SK-MEL-5 (cell line): ENCODE data around the gene PNMA1. TPM values are rescaled to one million over a fixed set of nuclear protein-coding genes. Genes with fewer than 3 reads are reported as not detected.

Source experiments
- DNase-seq: peaks from one replicate; pipeline ENCODE4 v3.0.0-alpha.2; 2016; ENCODE audit warnings: low read depth, low spot score
- in situ Hi-C: cut with HindIII; loops from 2 replicates; pipeline ENCODE4 v1.10.0; 2016; ENCODE audit warnings: low sequenced_read_pairs, high pct_unique_total_duplicates, low pct_unique_long_range_greater_than_20kb
- total RNA-seq: library from RNA; depleted of rRNA; stranded (reverse); fragments of >200 nt; shearing (Covaris generic); gene quantifications from 2 replicates; pipeline ENCODE4 v1.2.3, GENCODE V29; 2014

Gene PNMA1
- total RNA-seq, 1 experiment from 2014 or later: 5.3 TPM

DNA sequence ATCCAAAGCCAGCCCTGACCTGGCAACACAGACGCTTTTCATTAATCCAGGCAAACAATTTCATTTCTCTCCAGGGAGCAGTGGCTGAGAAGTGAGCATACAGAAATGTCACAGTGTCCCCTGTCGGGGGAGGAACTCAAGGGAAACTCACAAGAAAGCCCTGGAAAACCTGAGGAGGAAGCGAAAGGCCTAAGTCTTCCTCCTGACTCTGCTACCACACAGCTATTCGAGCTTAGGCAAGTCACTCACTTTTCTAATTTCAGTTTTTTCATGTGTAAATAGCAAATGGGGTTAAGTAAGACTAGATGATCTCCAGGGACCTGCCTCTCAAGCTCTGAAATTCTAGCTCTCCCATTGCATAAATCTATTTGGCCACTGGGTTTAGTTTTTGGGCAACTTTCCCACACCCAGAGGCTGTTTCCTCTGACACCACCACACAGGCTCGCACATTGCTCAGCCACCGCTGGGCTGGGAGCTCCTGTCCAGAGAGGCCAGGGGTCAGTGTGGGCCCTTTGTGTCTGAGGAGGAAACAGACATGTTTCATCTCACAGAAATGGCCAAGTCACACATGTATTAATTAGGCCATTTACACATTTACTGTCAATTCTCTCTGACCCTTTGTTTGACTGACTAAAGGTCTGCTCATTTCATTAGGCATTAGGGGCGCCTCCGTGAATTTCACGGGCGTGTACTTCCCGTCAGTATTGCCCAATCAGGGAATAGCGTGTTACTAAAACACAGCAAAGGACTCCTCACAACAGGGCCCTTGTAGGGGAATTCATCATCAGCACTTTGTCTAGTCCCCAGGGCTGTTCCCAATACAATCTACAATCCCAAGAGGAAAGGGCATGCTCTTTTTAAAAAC is 9.8 kb upstream of the PNMA1 start:
- DNase-seq: peak; percentile 95
- in situ Hi-C loops: no loop called here

DNA sequence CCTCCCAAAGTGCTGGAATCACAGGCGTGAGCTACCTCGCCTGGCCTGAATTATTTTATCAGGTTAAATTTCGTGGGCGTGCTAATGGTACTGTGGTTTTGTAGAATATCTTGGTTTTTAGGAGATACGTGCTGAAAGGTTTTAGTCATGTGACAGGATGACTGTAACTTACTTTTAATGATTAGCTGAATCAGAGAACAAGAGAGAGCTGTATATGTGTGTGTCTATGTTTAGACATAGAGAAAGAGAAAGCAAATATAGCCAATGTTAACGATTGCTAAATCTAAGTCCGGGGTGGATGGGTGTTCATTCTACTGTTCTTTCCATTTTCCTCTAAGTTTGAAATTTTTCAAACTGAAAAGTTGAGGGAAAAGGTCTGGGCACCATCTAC is 9.2 kb upstream of the PNMA1 start:
- in situ Hi-C loops: no loop called here
- DNase-seq: no peak

DNA sequence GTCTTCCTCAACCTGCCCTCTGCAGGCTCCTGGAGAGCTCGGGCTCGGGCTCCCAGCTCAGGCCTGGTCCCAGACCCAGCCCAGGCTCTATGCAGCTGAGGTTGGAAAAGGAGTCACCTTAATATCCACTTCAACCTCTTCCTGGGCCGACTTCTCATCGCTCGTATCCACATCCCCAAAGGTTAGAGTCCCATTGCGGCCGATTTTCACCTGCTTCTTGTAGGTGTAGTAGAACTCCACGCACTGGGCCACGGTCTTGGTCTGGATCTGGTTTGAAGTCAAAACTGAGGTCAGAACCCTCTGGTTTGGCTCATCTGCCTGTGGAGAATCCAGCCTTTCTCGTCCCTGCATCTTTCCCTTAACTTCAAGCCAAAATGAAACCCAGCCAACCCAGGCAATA is 8.4 kb upstream of the PNMA1 start:
- in situ Hi-C loops: no loop called here
- DNase-seq: no peak

DNA sequence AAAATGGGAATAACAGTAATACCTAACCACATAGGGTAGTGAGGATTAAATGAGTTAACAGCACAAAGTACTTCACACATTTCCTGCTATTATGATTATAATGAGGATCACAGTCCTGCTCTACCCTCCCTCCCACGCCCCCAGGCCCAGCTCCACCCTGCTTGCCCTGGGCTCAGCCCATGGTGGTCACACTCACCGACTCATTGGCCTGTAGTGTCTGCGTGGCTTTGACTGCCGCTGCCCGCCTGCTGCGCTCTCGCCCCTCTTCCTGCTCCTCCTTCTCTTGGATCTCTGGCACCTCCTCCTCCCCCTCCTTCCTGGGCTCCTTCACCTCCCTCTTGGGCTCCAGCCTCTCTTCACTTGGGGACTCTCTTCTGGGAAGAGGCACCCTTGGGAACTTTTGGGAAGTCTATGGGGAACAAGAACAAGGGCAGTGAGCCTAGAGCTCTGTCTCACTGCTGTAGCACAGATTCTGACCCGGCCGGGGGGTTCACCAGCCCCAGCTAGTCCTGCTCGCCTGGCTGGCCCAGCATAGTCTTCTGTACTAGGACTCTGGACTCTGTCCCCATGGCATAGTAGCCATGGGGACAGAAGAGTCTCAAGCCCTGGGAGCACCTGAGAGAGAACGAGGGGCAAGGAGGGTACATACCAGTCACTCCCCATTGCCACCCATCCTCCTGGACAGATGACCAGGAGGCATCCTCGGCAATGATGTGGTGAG is 7.1 kb upstream of the PNMA1 start:
- no peak for DNase-seq
- in situ Hi-C loops: no loop called here

DNA sequence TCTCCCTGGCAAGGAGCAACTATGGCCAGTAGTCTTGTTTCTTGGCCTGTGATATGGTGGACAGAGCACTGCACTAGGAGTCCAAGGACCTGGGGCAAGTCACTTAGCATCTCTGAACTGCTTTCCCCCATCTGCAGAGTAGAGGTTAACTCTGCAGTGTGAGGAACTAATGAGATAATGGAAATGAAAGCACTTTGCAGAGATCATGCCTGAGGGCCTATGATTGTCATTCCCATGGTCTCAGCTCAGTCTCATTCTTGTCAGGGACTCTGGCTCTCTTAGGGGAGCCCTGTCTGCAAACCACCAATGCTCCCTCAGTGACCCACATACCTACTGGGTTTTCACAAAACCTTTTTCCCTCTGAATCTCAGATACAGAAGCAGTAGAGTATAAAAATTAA is 6.5 kb upstream of the PNMA1 start:
- DNase-seq: no peak
- in situ Hi-C loops: no loop called here

DNA sequence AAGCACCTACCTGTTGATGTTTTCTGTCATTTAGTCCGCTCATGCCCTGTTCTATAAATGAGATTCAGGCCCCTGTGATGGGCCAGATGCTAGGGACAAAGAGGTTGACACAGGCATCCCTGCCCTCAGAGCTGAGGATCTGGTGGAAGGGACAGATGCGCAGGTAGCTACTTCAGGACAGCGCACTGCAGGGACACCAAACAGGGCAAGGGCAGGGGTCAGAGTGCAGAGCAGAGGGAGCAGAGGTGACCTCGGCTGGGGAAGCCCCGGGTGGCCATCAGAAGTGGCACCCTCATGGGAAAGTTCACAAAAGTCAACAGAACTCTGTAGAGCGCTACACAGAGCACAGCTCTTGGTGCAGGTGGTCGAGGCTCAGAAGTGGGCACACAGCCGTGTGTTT is 5.6 kb upstream of the PNMA1 start:
- no peak for DNase-seq
- in situ Hi-C loops: no loop called here

DNA sequence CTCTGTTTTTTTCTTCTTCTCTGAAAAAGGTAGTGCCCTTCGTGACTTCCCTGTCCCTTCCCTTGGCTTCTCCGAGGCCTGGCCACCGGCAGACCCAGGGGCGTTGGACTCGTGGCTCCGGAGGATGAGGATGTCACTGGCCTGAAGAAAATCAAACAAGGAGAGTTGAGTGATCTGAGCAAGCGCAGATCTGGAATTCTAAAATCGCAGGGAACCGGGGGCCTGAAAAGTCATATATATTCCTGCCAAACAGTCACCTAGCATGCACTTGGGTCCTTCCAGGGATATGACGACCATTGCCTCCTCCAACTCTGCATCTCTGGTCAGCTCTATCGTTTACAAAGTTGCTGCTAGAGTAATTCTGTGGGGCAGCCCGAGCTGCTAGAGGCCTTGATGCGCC is 5.2 kb upstream of the PNMA1 start:
- in situ Hi-C loops: no loop called here
- no peak for DNase-seq

DNA sequence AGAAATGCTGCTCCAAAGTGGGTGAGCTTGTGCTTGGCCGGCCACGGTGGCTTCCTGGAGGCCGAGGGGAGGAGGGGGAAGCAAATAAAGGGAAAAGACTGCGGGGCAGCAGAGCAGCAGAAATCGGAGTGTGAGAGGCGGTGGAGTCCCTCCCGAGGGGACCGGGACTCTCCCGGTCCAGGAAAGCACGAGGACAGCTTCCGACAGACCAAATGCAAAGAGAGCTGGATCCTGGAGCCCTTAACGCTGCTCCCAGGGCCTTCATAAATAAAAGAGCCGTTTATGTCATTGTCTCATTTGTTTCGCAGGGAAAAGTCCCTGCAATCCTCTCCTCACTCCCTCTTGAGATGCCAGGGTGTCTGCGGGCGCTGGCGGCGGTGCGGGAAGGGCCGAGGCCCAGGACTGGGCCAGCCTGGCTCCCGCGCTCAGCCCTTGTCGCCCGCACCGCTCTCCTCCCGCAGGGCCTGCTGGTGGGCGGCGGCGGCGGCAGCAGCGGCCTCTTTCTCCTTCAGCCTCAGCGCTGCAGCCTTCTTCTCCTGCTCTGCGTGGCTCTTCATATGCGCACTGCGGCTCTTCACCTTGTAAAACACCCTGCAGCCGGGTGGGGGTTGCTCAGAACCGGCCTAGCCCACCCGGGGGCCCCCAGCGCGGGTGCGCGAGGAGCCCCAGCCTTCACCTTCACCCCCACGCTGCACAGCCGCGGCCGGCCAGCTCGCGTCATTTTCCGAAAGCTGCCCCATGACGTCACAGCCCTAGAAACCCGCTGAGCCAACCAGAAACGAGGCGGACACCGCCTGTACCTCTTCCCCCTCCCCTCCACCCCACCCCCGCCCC is 4.5 kb upstream of the PNMA1 start:
- no peak for DNase-seq
- in situ Hi-C loops: no loop called here

DNA sequence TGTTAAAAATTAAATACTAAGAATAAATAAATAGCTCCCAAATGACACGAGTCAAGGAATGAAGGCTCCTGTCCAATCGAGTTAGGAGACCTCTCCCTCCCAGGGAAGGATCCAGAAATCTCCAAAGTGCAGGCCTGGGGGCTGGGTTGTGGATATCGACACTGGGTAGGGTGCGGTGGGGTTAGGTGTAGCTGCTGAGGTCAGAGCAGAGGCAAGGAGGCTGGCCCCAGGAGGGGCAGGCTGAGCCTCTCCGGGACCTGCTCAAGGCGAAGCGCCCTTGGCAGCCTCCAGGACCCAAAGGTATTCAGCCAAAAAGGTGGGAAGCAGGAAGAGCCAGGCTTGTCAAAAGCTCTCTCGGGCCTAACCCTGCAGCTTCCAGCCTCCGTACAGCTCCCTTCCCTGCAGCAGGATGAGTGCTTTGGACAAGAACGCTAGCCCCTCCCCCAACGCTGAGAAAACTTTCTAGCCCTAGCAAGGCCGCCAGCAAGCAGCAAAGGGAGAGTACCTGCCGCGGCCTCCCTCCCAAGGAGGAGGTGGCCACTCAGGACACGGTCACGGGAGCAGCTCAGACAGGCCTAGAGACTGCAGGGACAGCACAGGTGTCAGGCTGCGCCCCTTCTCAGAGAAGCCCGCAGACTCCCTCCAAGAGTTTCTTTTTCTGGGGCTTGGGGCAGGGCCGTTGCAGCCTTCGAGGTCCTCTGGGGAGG is 3.7 kb upstream of the PNMA1 start:
- DNase-seq: no peak
- in situ Hi-C loops: no loop called here

DNA sequence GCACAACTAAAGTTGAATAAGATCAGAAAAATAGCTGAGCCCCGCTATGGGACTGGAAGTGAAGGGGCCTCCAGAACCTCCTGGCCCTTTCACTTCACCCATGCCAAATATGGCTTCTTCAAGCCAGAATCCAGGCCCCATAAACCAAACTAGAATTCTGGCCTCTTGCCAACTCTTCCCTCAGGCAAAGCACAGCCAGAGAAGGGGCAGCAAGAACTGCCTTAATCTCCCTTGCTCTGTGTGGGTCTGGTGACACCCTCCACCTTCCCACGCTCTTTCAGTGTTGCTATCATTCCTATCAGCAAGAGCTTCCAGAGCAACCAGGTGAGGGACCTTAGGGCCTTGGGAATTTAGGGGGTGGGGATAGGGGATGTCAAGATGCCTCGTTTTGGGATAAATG is 3.1 kb upstream of the PNMA1 start:
- no peak for DNase-seq
- in situ Hi-C loops: no loop called here

DNA sequence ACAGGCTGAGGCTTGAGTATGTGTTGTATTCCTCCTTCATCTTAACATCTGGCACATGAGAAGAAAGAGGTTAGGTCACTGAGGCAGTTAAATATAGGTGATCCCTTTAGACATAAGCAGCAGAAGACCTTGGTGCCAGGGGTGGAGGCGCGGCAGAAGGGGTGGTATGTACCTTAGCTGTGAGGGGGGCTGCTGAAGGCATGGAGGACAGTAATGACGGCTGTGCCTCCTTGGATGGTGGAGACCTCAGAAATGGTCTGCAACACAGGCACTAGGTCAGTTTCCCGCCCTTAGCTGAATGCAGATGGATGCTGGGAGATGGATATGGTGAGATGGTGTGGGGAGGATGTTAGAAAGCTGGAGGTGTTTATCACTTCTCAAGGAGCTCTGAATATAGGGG is 1.5 kb upstream of the PNMA1 start:
- in situ Hi-C loops: no loop called here

DNA sequence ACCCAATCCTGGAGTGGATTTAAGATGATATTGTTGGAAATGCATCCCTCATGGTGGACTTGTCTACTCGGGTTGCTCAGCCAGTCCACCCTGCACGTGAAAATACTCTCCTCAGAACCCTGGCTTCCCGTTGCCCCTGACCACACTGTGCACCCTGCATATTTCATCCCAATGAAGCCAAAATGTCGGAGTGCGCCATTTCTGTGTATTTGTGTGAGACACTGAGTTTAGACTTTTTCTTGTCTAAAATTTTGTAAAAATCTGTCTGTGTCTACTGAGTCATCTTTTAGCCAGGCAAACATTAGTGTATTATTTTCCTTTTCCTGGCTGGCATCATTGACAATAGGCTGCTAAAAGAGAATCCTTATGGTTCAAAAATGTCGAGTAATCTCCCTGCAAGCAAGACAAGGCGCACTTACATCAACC is 485 bp upstream of the PNMA1 start:
- DNase-seq: no peak
- in situ Hi-C loops: no loop called here

More for the DNA sequence above, 1.5 kb upstream of the PNMA1 start:
- DNase-seq: no peak

DNA sequence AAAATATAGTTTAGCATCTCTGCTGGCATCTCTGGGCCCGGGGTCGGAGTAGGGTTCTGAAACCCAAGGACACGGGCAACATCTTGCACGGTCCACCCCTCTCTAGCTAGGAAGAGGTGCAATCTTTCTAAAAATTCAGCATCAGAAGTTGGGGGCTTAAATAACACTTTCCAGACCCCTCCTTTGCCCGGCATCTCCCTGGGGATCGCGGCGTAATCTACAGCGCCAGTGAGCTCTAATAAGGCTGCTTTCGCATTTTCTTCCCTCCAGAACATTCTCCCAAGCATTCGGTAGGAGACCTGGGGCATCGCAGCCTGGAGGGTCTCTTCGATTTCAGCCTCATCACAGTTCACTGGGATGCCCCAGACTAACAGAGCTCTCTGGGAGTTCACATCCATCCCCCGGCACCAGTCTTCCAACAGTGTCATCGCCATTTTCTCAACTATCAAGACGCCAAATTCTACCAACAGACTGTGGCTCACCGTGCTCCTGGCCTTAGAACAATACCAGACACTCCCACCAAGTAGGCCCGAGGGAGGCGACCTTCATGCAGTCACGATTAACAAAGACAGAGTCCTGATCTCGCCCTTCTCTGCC is 880 bp downstream of the PNMA1 start:
- in situ Hi-C loops: no loop called here
- DNase-seq: no peak

DNA sequence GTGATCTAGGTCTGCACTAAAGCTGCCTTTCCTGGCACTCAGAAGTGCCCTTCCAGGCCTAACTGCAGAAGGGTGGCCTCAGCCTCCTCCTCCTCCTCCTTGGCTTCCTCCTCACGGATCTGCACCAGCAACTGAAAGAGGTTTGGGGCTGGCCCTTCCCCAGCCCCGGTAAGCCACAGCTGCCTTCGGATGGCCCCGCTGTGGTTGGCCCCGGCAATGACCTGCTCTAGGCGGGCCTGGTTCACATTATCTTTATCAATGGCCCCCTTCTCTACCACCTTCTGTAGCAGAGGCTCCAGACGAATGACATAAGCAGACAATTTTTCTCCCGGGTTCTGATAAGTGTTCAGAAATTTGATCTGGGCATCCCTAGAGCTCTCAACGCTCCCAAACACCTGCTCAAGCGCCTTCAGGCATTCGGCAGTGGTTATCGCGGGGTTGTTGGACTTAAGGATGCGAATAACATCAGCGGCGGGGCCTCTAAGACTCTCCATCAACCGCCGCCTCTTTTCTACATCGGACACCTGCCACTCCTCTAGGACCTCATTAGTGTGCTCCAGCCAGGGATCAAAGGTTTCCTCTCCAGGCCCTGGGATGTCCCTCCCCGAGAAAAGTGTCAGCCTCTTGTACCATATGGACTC is 1.5 kb downstream of the PNMA1 start:
- DNase-seq: no peak
- in situ Hi-C loops: no loop called here

DNA sequence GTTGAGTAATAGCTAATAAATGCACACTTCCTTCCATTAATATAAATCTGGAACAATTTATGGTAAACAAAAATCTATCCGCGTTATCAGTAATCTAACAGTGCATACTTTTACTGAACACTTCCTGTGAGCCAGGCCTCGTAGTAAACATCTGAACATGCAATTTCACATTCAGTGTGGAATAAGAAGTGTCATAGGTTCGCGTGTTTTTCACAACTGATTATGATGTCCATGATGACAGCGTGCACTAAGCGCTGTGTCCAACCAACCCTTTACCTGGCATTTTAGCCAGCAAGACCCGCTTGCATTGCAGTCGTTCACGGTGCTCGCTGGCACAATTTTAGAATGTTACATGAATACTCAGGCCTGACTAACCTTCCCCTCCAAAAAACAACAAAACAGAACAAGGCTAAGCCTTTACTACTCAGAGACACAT is 2.1 kb downstream of the PNMA1 start:
- no peak for DNase-seq
- in situ Hi-C loops: no loop called here

DNA sequence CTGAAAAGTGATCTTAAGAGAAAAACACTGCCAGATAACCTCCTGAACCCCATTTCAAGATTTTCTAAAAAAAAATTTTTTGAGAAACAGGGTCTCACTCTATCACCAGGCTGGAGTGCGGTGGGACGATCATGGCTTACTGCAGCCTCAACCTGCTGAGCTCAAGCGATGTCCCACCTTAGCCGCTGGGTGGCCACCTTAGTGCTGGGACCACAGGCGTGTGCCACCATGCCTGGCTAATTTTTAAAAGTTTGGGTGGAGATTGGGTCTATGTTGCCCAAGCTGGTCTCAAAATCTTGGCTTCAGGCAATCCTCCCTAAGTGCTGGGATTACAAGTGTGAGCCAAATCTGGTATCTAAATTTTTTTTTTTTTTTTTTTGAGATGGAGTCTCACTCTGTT is 3.4 kb downstream of the PNMA1 start:
- no peak for DNase-seq
- in situ Hi-C loops: no loop called here

DNA sequence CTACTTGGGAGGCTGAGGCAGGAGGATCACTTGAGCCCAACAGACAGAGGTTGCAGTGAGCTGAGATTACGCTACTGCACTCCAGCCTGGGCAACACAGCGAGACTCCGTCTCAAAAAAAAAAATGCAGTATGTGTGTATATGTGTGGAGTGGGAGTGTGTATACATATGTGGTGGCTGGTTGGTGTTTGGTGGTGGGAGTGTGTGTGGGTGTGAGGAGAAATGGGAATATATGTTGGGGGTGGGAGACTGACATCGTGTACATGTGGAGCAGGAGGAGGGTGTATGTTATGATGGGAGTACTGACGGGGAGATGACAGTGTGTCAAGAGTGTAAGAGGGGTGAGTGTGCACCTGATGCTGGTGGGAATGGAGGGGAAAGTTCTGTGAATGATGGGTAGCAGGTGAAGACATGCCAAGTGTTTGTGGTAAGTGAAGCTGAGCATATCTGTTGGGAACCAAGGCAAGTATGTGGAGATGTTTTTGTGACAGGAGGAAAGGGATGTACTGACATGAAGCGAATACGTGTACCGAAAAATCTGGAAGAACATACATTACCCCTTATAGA is 4.2 kb downstream of the PNMA1 start:
- no peak for DNase-seq
- in situ Hi-C loops: no loop called here
